ENCODE results near the gene SMAD1. TPM values are rescaled to one million over a fixed set of nuclear protein-coding genes. Genes with fewer than 3 reads are reported as not detected.
"Not testable (repeated sequence)": the region's sequence is repeated elsewhere in the genome, so short reads cannot be mapped to it uniquely, and the experiment has no call there.

The SMAD1 gene
- total RNA-seq, 1 donor from 2014 or later, result 4.3 TPM

- H3K27ac Mint-ChIP-seq, result no peak overlapping the region
- DNase-seq, result no peak
- intact Hi-C loops (cut with micrococcal nuclease), result no loop called here
- H3K36me3 Mint-ChIP-seq (ENCODE audit: low read depth), result no peaks in the 10 kb centered on the region
- H3K9me3 Mint-ChIP-seq, result peaks cover 7% of the 10 kb centered on the region
- no peaks in the 10 kb centered on the region for H3K4me1 Mint-ChIP-seq
- H3K27me3 Mint-ChIP-seq, result peaks cover 16% of the 10 kb centered on the region
- no peak overlapping the region for H3K4me3 Mint-ChIP-seq
Observed at GRCh38 chr4:145566086-145566708, 84.5 kb downstream of the SMAD1 start.

- Mint-ChIP-seq H3K27ac (no peak overlapping the region), H3K4me3 (no peak overlapping the region), H3K36me3 (ENCODE audit: low read depth) (no peaks in the 10 kb centered on the region), H3K4me1 (no peaks in the 10 kb centered on the region), H3K9me3 (peaks cover 7% of the 10 kb centered on the region), H3K27me3 (peaks cover 16% of the 10 kb centered on the region)
- DNase-seq, result no peak
- intact Hi-C loops (cut with micrococcal nuclease), result no loop called here
Observed at GRCh38 chr4:145566768-145567167, 85.1 kb downstream of the SMAD1 start.

GRCh38 chr4:145567516-145567915 is 85.9 kb downstream of the SMAD1 start:
- no peaks in the 10 kb centered on the region for H3K36me3 Mint-ChIP-seq (ENCODE audit: low read depth)
- H3K27ac Mint-ChIP-seq, result no peak overlapping the region
- no peak for DNase-seq
- intact Hi-C loops (cut with micrococcal nuclease), result no loop called here
- peaks cover 7% of the 10 kb centered on the region for H3K9me3 Mint-ChIP-seq
- H3K4me3 Mint-ChIP-seq, result no peak overlapping the region
- no peaks in the 10 kb centered on the region for H3K4me1 Mint-ChIP-seq
- H3K27me3 Mint-ChIP-seq, result peaks cover 16% of the 10 kb centered on the region

GRCh38 chr4:145574546-145574945 is 92.9 kb downstream of the SMAD1 start:
- DNase-seq; H3K27ac Mint-ChIP-seq; H3K4me1 Mint-ChIP-seq; H3K9me3 Mint-ChIP-seq; H3K36me3 Mint-ChIP-seq (ENCODE audit: low read depth); H3K27me3 Mint-ChIP-seq; intact Hi-C loops (cut with micrococcal nuclease); H3K4me3 Mint-ChIP-seq: not testable (repeated sequence)

- no peak for DNase-seq
- peaks cover 12% of the 10 kb centered on the region for H3K27me3 Mint-ChIP-seq
- H3K27ac Mint-ChIP-seq, result no peak overlapping the region
- no peaks in the 10 kb centered on the region for H3K36me3 Mint-ChIP-seq (ENCODE audit: low read depth)
- H3K4me3 Mint-ChIP-seq, result no peak overlapping the region
- H3K4me1 Mint-ChIP-seq, result no peaks in the 10 kb centered on the region
- intact Hi-C loops (cut with micrococcal nuclease), result no loop called here
- peaks cover 4% of the 10 kb centered on the region for H3K9me3 Mint-ChIP-seq
Observed at GRCh38 chr4:145580906-145581305, 99.3 kb downstream of the SMAD1 start.

- Mint-ChIP-seq H3K36me3 (ENCODE audit: low read depth) (no peaks in the 10 kb centered on the region), H3K9me3 (no peaks in the 10 kb centered on the region), H3K27ac (no peak overlapping the region), H3K4me3 (no peak overlapping the region), H3K27me3 (peaks cover 12% of the 10 kb centered on the region), H3K4me1 (no peaks in the 10 kb centered on the region)
- DNase-seq, result no peak
- intact Hi-C loops (cut with micrococcal nuclease), result no loop called here
Observed at GRCh38 chr4:145583191-145584055, 101.8 kb downstream of the SMAD1 start.

- intact Hi-C loops (cut with micrococcal nuclease), result no loop called here
- no peak for DNase-seq
- H3K27me3 Mint-ChIP-seq, result peaks cover 18% of the 10 kb centered on the region
Observed at GRCh38 chr4:145587088-145587754, 105.6 kb downstream of the SMAD1 start.

GRCh38 chr4:145589381-145589780 is 107.7 kb downstream of the SMAD1 start:
- H3K4me3 Mint-ChIP-seq; H3K4me1 Mint-ChIP-seq; intact Hi-C loops (cut with micrococcal nuclease); H3K36me3 Mint-ChIP-seq (ENCODE audit: low read depth); H3K9me3 Mint-ChIP-seq; H3K27ac Mint-ChIP-seq; DNase-seq: not testable (repeated sequence)
- H3K27me3 Mint-ChIP-seq, result peaks cover 22% of the 10 kb centered on the region

More at GRCh38 chr4:145587088-145587754, 105.6 kb downstream of the SMAD1 start:
- Mint-ChIP-seq H3K4me3 (no peak overlapping the region), H3K9me3 (peaks cover 2% of the 10 kb centered on the region), H3K27ac (no peak overlapping the region), H3K4me1 (no peaks in the 10 kb centered on the region), H3K36me3 (ENCODE audit: low read depth) (no peaks in the 10 kb centered on the region)

GRCh38 chr4:145589916-145590702 is 108.5 kb downstream of the SMAD1 start:
- intact Hi-C loops (cut with micrococcal nuclease), result no loop called here
- DNase-seq, result no peak
- Mint-ChIP-seq H3K36me3 (ENCODE audit: low read depth) (no peaks in the 10 kb centered on the region), H3K9me3 (peaks cover 2% of the 10 kb centered on the region), H3K27ac (no peak overlapping the region), H3K4me3 (no peak overlapping the region), H3K4me1 (no peaks in the 10 kb centered on the region), H3K27me3 (peaks cover 22% of the 10 kb centered on the region)

GRCh38 chr4:145602129-145602760 is 120.6 kb downstream of the SMAD1 start:
- H3K36me3 Mint-ChIP-seq (ENCODE audit: low read depth), result no peaks in the 10 kb centered on the region
- H3K4me1 Mint-ChIP-seq, result no peaks in the 10 kb centered on the region
- H3K4me3 Mint-ChIP-seq, result no peak overlapping the region
- intact Hi-C loops (cut with micrococcal nuclease), result no loop called here
- H3K9me3 Mint-ChIP-seq, result peaks cover 3% of the 10 kb centered on the region
- no peak for DNase-seq
- peaks cover 34% of the 10 kb centered on the region for H3K27me3 Mint-ChIP-seq
- H3K27ac Mint-ChIP-seq, result no peak overlapping the region

GRCh38 chr4:145605941-145606340 is 124.3 kb downstream of the SMAD1 start:
- Mint-ChIP-seq H3K4me1 (peaks cover 3% of the 10 kb centered on the region), H3K4me3 (no peak overlapping the region), H3K27me3 (peaks cover 26% of the 10 kb centered on the region), H3K36me3 (ENCODE audit: low read depth) (no peaks in the 10 kb centered on the region), H3K27ac (no peak overlapping the region), H3K9me3 (peaks cover 3% of the 10 kb centered on the region)
- DNase-seq, result no peak
- intact Hi-C loops (cut with micrococcal nuclease), result loop anchor here (5.0 kb wide), 1 partner anchor 49 kb away; no protein-coding TSS in a partner anchor
